ENCODE results near the gene ADGRB3. TPM values are rescaled to one million over a fixed set of nuclear protein-coding genes. Genes with fewer than 3 reads are reported as not detected.

The ADGRB3 gene
- total RNA-seq, 1 donor from 2014 or later = 1.5 TPM

DNA sequence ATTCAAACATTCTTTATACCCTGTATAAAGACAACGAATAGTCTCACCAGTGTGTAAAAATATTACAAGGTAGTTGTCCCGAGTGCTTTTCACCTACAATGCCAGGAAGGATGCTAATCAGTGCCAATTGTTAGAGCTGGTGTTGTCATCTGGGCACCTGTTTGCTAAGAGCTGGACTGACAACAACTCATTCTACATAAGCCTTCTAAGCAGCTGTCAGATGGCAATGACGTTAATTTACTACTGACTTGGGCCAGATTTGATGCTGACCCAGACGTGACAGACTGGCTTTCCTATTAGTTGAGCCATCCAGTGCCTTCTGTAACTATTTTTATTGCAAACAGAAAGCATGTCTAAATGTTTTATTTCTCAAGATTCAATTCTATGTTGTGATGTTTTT lies 355.2 kb downstream of the ADGRB3 start:
- H3K9me3 ChIP-seq (ENCODE audit: low read depth) = no peaks in the 10 kb centered on the region
- H3K27ac Mint-ChIP-seq = no peak overlapping the region

DNA sequence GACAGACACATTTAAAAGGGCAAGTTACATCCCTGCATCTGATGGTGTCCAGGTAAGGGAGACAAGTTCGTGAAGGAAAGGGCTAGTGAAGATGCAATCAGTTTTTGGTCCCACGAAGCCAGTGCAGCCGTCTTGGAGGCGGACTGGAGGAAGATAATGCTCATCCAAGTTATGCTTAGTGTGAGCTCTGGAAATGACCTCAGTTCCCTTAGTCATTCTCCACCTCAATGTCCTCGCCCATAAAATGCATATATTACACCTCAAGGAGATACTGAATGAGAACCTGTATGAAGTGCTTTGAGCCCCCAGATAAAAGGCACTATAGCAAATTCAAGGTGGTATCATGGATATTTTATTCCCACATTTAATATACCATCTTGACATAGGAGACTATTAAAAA lies 358.8 kb downstream of the ADGRB3 start:
- no peak overlapping the region for H2AFZ ChIP-seq (replicated peaks)
- no peaks in the 10 kb centered on the region for H3K36me3 Mint-ChIP-seq
- no peak overlapping the region for H3K27ac ChIP-seq
- no peaks in the 10 kb centered on the region for H3K27me3 ChIP-seq
- no peak overlapping the region for H3K27ac Mint-ChIP-seq
- no peak for DNase-seq (ENCODE audit: low spot score)
- no peaks in the 10 kb centered on the region for H3K4me1 ChIP-seq
- no peaks in the 10 kb centered on the region for H3K9me3 Mint-ChIP-seq
- no peak overlapping the region for H3K4me2 ChIP-seq
- H3K36me3 ChIP-seq = no peaks in the 10 kb centered on the region
- no peaks in the 10 kb centered on the region for H3K79me2 ChIP-seq (ENCODE audit: low read depth)
- no peak overlapping the region for H3K4me3 ChIP-seq
- peaks cover 3% of the 10 kb centered on the region for H3K4me1 Mint-ChIP-seq
- H3F3A ChIP-seq (ENCODE audit: low read depth) = no peaks in the 10 kb centered on the region
- no peaks in the 10 kb centered on the region for H3K9me3 ChIP-seq (ENCODE audit: low read depth)
- H3K9ac ChIP-seq = no peak overlapping the region
- TF ChIP-seq EZH2 (IDR thresholded peaks at IDR 0.05) (no peak), EZH2phosphoT487 (IDR thresholded peaks at IDR 0.05) (no peak)
- TF ChIP-seq, protein P1, sequence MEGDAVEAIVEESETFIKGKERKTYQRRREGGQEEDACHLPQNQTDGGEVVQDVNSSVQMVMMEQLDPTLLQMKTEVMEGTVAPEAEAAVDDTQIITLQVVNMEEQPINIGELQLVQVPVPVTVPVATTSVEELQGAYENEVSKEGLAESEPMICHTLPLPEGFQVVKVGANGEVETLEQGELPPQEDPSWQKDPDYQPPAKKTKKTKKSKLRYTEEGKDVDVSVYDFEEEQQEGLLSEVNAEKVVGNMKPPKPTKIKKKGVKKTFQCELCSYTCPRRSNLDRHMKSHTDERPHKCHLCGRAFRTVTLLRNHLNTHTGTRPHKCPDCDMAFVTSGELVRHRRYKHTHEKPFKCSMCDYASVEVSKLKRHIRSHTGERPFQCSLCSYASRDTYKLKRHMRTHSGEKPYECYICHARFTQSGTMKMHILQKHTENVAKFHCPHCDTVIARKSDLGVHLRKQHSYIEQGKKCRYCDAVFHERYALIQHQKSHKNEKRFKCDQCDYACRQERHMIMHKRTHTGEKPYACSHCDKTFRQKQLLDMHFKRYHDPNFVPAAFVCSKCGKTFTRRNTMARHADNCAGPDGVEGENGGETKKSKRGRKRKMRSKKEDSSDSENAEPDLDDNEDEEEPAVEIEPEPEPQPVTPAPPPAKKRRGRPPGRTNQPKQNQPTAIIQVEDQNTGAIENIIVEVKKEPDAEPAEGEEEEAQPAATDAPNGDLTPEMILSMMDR (IDR thresholded peaks at IDR 0.05) = no peak
- H4K20me1 ChIP-seq (ENCODE audit: low read depth) = no peaks in the 10 kb centered on the region
- H3K4me3 Mint-ChIP-seq = no peak overlapping the region
- no peaks in the 10 kb centered on the region for H3K27me3 Mint-ChIP-seq (ENCODE audit: insufficient read depth, low read depth)

More for the DNA sequence above, 355.2 kb downstream of the ADGRB3 start:
- H4K20me1 ChIP-seq (ENCODE audit: low read depth) = no peaks in the 10 kb centered on the region
- no peak for DNase-seq (ENCODE audit: low spot score)
- H3K4me1 ChIP-seq = no peaks in the 10 kb centered on the region
- no peak overlapping the region for H3K4me3 ChIP-seq
- no peak overlapping the region for H3K4me2 ChIP-seq
- H3K36me3 ChIP-seq = no peaks in the 10 kb centered on the region
- H3K27me3 ChIP-seq = no peaks in the 10 kb centered on the region
- H2AFZ ChIP-seq (replicated peaks) = no peak overlapping the region
- no peaks in the 10 kb centered on the region for H3K9me3 Mint-ChIP-seq
- TF ChIP-seq, protein P1 (IDR thresholded peaks at IDR 0.05) = no peak
- TF ChIP-seq EZH2phosphoT487 (IDR thresholded peaks at IDR 0.05) (no peak), EZH2 (IDR thresholded peaks at IDR 0.05) (no peak)
- no peaks in the 10 kb centered on the region for H3K79me2 ChIP-seq (ENCODE audit: low read depth)
- H3K27me3 Mint-ChIP-seq (ENCODE audit: insufficient read depth, low read depth) = no peaks in the 10 kb centered on the region
- H3F3A ChIP-seq (ENCODE audit: low read depth) = no peaks in the 10 kb centered on the region
- no peak overlapping the region for H3K4me3 Mint-ChIP-seq
- no peaks in the 10 kb centered on the region for H3K36me3 Mint-ChIP-seq
- peaks cover 3% of the 10 kb centered on the region for H3K4me1 Mint-ChIP-seq
- H3K27ac ChIP-seq = no peak overlapping the region
- H3K9ac ChIP-seq = no peak overlapping the region

DNA sequence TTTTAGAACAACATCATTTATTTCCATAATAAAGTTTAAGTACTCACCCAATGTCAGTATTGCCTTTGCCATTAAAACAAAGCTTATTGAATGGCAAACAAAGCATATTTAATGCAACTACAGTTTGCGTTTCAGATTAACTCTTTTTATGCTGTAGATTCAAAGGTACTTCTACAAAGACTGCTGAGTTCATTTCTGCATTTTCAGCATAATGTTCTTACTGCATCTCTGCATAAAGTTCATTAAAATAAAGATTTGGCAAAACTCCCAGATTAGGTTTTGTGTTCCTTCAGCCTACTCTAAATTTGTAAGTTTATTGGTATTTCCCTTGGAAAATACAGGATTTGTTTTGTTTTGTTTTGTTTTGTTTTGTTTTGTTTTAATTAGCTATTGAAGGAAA lies 359.4 kb downstream of the ADGRB3 start:
- no peak overlapping the region for H2AFZ ChIP-seq (replicated peaks)
- H3K79me2 ChIP-seq (ENCODE audit: low read depth) = no peaks in the 10 kb centered on the region
- H3K4me3 Mint-ChIP-seq = no peak overlapping the region
- no peak overlapping the region for H3K4me3 ChIP-seq
- no peaks in the 10 kb centered on the region for H3K27me3 ChIP-seq
- H3K9me3 ChIP-seq (ENCODE audit: low read depth) = no peaks in the 10 kb centered on the region
- TF ChIP-seq EZH2 (IDR thresholded peaks at IDR 0.05) (no peak), EZH2phosphoT487 (IDR thresholded peaks at IDR 0.05) (no peak)
- TF ChIP-seq, protein P1 (IDR thresholded peaks at IDR 0.05) = no peak
- H3F3A ChIP-seq (ENCODE audit: low read depth) = no peaks in the 10 kb centered on the region
- H3K36me3 ChIP-seq = no peaks in the 10 kb centered on the region
- H3K27me3 Mint-ChIP-seq (ENCODE audit: insufficient read depth, low read depth) = no peaks in the 10 kb centered on the region
- H3K4me1 ChIP-seq = no peaks in the 10 kb centered on the region
- H3K9ac ChIP-seq = no peak overlapping the region
- H3K4me1 Mint-ChIP-seq = peaks cover 3% of the 10 kb centered on the region
- H3K27ac ChIP-seq = no peak overlapping the region
- no peak overlapping the region for H3K27ac Mint-ChIP-seq
- H3K4me2 ChIP-seq = no peak overlapping the region
- H3K9me3 Mint-ChIP-seq = no peaks in the 10 kb centered on the region
- H4K20me1 ChIP-seq (ENCODE audit: low read depth) = no peaks in the 10 kb centered on the region
- no peak for DNase-seq (ENCODE audit: low spot score)
- no peaks in the 10 kb centered on the region for H3K36me3 Mint-ChIP-seq

All from neural progenitor cell (in vitro differentiated cells).